Measurements from ENCODE around the gene SYCP2L.

Gene SYCP2L

GRCh38 chr6:10962673-10963072, 75.8 kb downstream of the SYCP2L start:
- TF ChIP-seq CTCF (IDR thresholded peaks at IDR 0.05; ENCODE audit: control extremely low read depth, extremely low read depth, low read depth, missing control alignments): no peak
- ChIA-PET POLR2A (no interaction called here), CTCF (interaction anchor here (1.2 to 1.5 kb wide), 3 partner anchors 8 to 106 kb away, joined by 3 to 8 read pairs (median 4); no protein-coding TSS in a partner anchor)
- no peak for DNase-seq (ENCODE audit: extremely low spot score)

GRCh38 chr6:10963113-10963512, 76.3 kb downstream of the SYCP2L start:
- ChIA-PET CTCF (interaction anchor here (1.2 to 1.5 kb wide), 2 partner anchors 9 to 106 kb away, joined by 4 to 8 read pairs; no protein-coding TSS in a partner anchor), POLR2A (no interaction called here)
- DNase-seq (ENCODE audit: extremely low spot score): no peak
- TF ChIP-seq CTCF (IDR thresholded peaks at IDR 0.05; ENCODE audit: control extremely low read depth, extremely low read depth, low read depth, missing control alignments): no peak

- no peak for TF ChIP-seq CTCF (IDR thresholded peaks at IDR 0.05; ENCODE audit: control extremely low read depth, extremely low read depth, low read depth, missing control alignments)
- ChIA-PET POLR2A (no interaction called here), CTCF (no interaction called here)
- peak; percentile 40 for DNase-seq (ENCODE audit: extremely low spot score)
These were observed 77.8 kb downstream of the SYCP2L start for GRCh38 chr6:10964684-10965083.

- DNase-seq (ENCODE audit: extremely low spot score): no peak
- CTCF ChIA-PET: interaction anchor here (1.2 to 3.8 kb wide), 3 partner anchors 11 to 19 kb away, joined by 3 to 17 read pairs (median 4); no protein-coding TSS in a partner anchor
- no peak for TF ChIP-seq CTCF (IDR thresholded peaks at IDR 0.05; ENCODE audit: control extremely low read depth, extremely low read depth, low read depth, missing control alignments)
- POLR2A ChIA-PET: no interaction called here
These were observed 81.9 kb downstream of the SYCP2L start for GRCh38 chr6:10968776-10969175.

- ChIA-PET POLR2A (no interaction called here), CTCF (no interaction called here)
- DNase-seq (ENCODE audit: extremely low spot score): no peak
- TF ChIP-seq CTCF (IDR thresholded peaks at IDR 0.05; ENCODE audit: control extremely low read depth, extremely low read depth, low read depth, missing control alignments): no peak
These were observed 83.9 kb downstream of the SYCP2L start for GRCh38 chr6:10970731-10971130.

GRCh38 chr6:10972196-10972595, 85.3 kb downstream of the SYCP2L start:
- CTCF ChIA-PET: interaction anchor here (0.8 to 1.0 kb wide), 2 partner anchors 18 to 28 kb away, joined by 3 read pairs; no protein-coding TSS in a partner anchor
- TF ChIP-seq CTCF (IDR thresholded peaks at IDR 0.05; ENCODE audit: control extremely low read depth, extremely low read depth, low read depth, missing control alignments): no peak
- POLR2A ChIA-PET: no interaction called here
- no peak for DNase-seq (ENCODE audit: extremely low spot score)
